CD4-positive, alpha-beta T cell treated with Interferon alpha-2 for 1 hour (primary cell): Measurements from ENCODE around the gene KDM4C.
"Not testable (repeated sequence)": the region's sequence is repeated elsewhere in the genome, so short reads cannot be mapped to it uniquely, and the experiment has no call there.

Experiments used
- DNase-seq, 2 donors: peaks; one replicate each; pipeline ENCODE4 v3.0.0-alpha.2; 2020 to 2022

The KDM4C gene

GRCh38 chr9:6764523-6764922, 6.8 kb downstream of the KDM4C start:
- DNase-seq: no peak

- no peak for DNase-seq
Measured at GRCh38 chr9:6764950-6765349, 7.2 kb downstream of the KDM4C start.

- no peak for DNase-seq
Measured at GRCh38 chr9:6765396-6765795, 7.6 kb downstream of the KDM4C start.

GRCh38 chr9:6766606-6767005, 8.8 kb downstream of the KDM4C start:
- DNase-seq: no peak

- not testable (repeated sequence) for DNase-seq
Measured at GRCh38 chr9:6768587-6768986, 10.8 kb downstream of the KDM4C start.

GRCh38 chr9:6771722-6772121, 13.9 kb downstream of the KDM4C start:
- no peak for DNase-seq

GRCh38 chr9:6777213-6777902, 19.6 kb downstream of the KDM4C start:
- no peak for DNase-seq

- no peak for DNase-seq
Measured at GRCh38 chr9:6779417-6780241, 21.9 kb downstream of the KDM4C start.

GRCh38 chr9:6780690-6781089, 22.9 kb downstream of the KDM4C start:
- DNase-seq: no peak

GRCh38 chr9:6781476-6781875, 23.7 kb downstream of the KDM4C start:
- DNase-seq: no peak

- no peak for DNase-seq
Measured at GRCh38 chr9:6782345-6782744, 24.6 kb downstream of the KDM4C start.

GRCh38 chr9:6782981-6783380, 25.2 kb downstream of the KDM4C start:
- no peak for DNase-seq

- no peak for DNase-seq
Measured at GRCh38 chr9:6783753-6784152, 26.0 kb downstream of the KDM4C start.

- no peak for DNase-seq
Measured at GRCh38 chr9:6785682-6786081, 27.9 kb downstream of the KDM4C start.

- no peak for DNase-seq
Measured at GRCh38 chr9:6787793-6788161, 30.0 kb downstream of the KDM4C start.

GRCh38 chr9:6788162-6789016, 30.6 kb downstream of the KDM4C start:
- DNase-seq: no peak

GRCh38 chr9:6789017-6789338, 31.2 kb downstream of the KDM4C start:
- DNase-seq: not testable (repeated sequence)

GRCh38 chr9:6790866-6791265, 33.1 kb downstream of the KDM4C start:
- no peak for DNase-seq

GRCh38 chr9:6793203-6793602, 35.4 kb downstream of the KDM4C start:
- DNase-seq: no peak

- no peak for DNase-seq
Measured at GRCh38 chr9:6794936-6795335, 37.2 kb downstream of the KDM4C start.

- DNase-seq: no peak
Measured at GRCh38 chr9:6802926-6803325, 45.2 kb downstream of the KDM4C start.

GRCh38 chr9:6805532-6805931, 47.8 kb downstream of the KDM4C start:
- no peak for DNase-seq

GRCh38 chr9:6806318-6806717, 48.5 kb downstream of the KDM4C start:
- not testable (repeated sequence) for DNase-seq

GRCh38 chr9:6807669-6808068, 49.9 kb downstream of the KDM4C start:
- DNase-seq: not testable (repeated sequence)
